Activated CD8-positive, alpha-beta T cell treated with anti-CD3 and anti-CD28 coated beads for 36 hours (primary cell): Measurements from ENCODE around the gene MYO1D. TPM values are rescaled to one million over a fixed set of nuclear protein-coding genes. Genes with fewer than 3 reads are reported as not detected.

ENCODE experiments used
- ATAC-seq: fragments of 200-7000 bp; cut with Tn5 transposase; one replicate; pipeline ENCODE4 v1.10.0; 2021; ENCODE audit warnings: mild to moderate bottlenecking, moderate library complexity
- CTCF ChIA-PET: fragments of 350-600 bp; sonication (Branson Sonifier 250); formaldehyde crosslinking; loops from one replicate; lab custom pipeline; 2021; ENCODE audit warnings: antibody characterized with exemption; lab: Charles Lee
- POLR2A ChIA-PET: fragments of 350-600 bp; sonication (Branson Sonifier 250); formaldehyde crosslinking; loops from one replicate; lab custom pipeline; 2021; ENCODE audit warnings: antibody characterized with exemption; lab: Charles Lee
- DNase-seq: peaks from one replicate; pipeline ENCODE4 v3.0.0-alpha.2; 2020
- H3K27ac Mint-ChIP-seq: one replicate; pipeline ENCODE4 v1.8.0; 2021; ENCODE audit warnings: mild to moderate bottlenecking, mixed read lengths
- H3K27me3 Mint-ChIP-seq: one replicate; pipeline ENCODE4 v1.8.0; 2021; ENCODE audit warnings: mixed read lengths
- H3K36me3 Mint-ChIP-seq: one replicate; pipeline ENCODE4 v1.8.0; 2021; ENCODE audit warnings: low read depth, mixed read lengths
- H3K4me1 Mint-ChIP-seq: one replicate; pipeline ENCODE4 v1.8.0; 2021; ENCODE audit warnings: low read depth, mixed read lengths
- H3K4me3 Mint-ChIP-seq: one replicate; pipeline ENCODE4 v1.8.0; 2021; ENCODE audit warnings: mild to moderate bottlenecking, moderate library complexity, mixed read lengths
- H3K9me3 Mint-ChIP-seq: one replicate; pipeline ENCODE4 v1.8.0; 2021; ENCODE audit warnings: mixed read lengths
- intact Hi-C: fragments of 100-400 bp; cut with micrococcal nuclease; formaldehyde crosslinking; loops from one replicate; pipeline ENCODE4 v1.10.0; 2022
- total RNA-seq, 2 experiments: library from RNA; stranded (reverse); gene quantifications; one replicate each; pipeline ENCODE4 v1.2.3, GENCODE V29; 2021
- TF ChIP-seq, protein P1 (sequence below): fragments of 200-600 bp; IDR thresholded peaks from one replicate; pipeline ENCODE4 v1.8.0; 2022; ENCODE audit warnings: antibody characterized with exemption, mild to moderate bottlenecking

Gene MYO1D
- total RNA-seq, 2 experiments from 2014 or later = 8.3 to 9.2 TPM

DNA sequence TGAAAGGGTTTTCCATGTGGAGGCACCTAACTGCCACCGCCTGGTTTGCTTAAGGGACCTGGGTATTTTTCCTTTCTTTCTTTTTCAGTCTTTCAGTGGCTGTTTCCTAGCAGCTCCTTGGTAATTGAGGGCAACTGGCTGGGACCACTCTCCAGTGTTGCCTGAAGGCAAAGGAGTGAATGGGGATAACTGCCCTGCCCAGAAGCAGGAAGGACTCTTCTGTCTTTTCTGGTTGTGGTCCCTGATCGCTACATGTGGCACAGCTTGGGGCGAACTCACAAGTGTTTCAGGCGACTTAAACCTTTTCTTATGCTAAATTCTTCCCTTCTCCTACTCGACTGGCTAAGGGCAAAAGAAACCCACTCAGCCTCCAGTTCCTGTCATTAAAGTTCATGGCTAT lies 40.9 kb upstream of the MYO1D start:
- POLR2A ChIA-PET = no interaction called here
- CTCF ChIA-PET = interaction anchor here (0.8 to 1.2 kb wide), 2 partner anchors 8 to 134 kb away, joined by 3 to 4 read pairs; no protein-coding TSS in a partner anchor
- no peak overlapping the region for H3K4me3 Mint-ChIP-seq

DNA sequence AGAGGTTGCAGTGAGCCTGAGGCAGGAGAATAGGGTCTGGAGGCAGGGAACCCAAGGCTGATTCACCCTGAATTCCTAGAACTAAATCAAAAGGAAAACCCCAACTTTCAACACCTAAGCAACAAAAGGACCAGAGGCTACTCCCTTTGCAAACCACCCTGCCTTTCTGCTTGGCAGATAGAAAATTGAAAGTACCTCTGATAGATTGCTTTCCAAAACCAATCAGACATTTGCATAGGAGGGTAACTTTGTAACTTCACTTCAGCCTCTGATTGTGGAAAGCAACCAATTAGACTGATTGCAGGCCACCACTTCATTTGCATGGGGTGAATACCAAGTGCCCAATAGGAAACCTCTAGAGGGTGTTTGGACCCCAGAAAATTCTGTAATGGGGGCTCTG lies 40.2 kb upstream of the MYO1D start:
- peaks cover 29% of the 10 kb centered on the region for H3K4me1 Mint-ChIP-seq

More for the DNA sequence above, 40.9 kb upstream of the MYO1D start:
- H3K9me3 Mint-ChIP-seq = no peaks in the 10 kb centered on the region
- H3K36me3 Mint-ChIP-seq = no peaks in the 10 kb centered on the region
- TF ChIP-seq, protein P1, sequence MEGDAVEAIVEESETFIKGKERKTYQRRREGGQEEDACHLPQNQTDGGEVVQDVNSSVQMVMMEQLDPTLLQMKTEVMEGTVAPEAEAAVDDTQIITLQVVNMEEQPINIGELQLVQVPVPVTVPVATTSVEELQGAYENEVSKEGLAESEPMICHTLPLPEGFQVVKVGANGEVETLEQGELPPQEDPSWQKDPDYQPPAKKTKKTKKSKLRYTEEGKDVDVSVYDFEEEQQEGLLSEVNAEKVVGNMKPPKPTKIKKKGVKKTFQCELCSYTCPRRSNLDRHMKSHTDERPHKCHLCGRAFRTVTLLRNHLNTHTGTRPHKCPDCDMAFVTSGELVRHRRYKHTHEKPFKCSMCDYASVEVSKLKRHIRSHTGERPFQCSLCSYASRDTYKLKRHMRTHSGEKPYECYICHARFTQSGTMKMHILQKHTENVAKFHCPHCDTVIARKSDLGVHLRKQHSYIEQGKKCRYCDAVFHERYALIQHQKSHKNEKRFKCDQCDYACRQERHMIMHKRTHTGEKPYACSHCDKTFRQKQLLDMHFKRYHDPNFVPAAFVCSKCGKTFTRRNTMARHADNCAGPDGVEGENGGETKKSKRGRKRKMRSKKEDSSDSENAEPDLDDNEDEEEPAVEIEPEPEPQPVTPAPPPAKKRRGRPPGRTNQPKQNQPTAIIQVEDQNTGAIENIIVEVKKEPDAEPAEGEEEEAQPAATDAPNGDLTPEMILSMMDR = no peak
- H3K27me3 Mint-ChIP-seq = no peaks in the 10 kb centered on the region
- ATAC-seq = no peak
- intact Hi-C loops = no loop called here
- no peak overlapping the region for H3K27ac Mint-ChIP-seq
- no peak for DNase-seq
- peaks cover 29% of the 10 kb centered on the region for H3K4me1 Mint-ChIP-seq

DNA sequence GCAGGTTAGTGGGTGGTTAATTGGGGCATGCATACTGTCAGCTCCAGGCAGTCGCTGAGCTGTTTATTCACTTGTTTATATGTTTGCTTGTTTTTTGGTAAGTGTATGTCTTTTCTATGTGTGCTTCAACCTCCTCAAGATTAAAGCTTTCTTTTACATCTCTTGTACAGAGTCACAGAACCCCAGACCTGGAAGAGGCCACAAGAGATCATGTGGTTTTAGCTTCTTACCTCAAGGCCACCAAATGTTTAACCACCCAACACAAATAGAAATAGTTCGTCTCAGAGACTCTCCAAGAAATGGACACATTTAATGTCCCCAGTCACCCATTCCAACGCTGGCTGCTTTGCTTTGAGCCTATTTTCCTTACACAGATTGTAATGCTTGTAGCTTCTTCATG lies 39.2 kb upstream of the MYO1D start:
- Mint-ChIP-seq H3K27me3 (peaks cover 3% of the 10 kb centered on the region), H3K9me3 (no peaks in the 10 kb centered on the region), H3K4me1 (peaks cover 29% of the 10 kb centered on the region), H3K36me3 (no peaks in the 10 kb centered on the region), H3K27ac (no peak overlapping the region), H3K4me3 (no peak overlapping the region)
- ATAC-seq (no peak), DNase-seq (no peak)
- TF ChIP-seq, protein P1 = no peak
- ChIA-PET CTCF (interaction anchor here (1.2 to 2.5 kb wide), 5 partner anchors 21 to 133 kb away, joined by 3 to 16 read pairs (median 7); partner anchors contain the start of gene MYO1D), POLR2A (no interaction called here)
- intact Hi-C loops = no loop called here

More for the DNA sequence above, 40.2 kb upstream of the MYO1D start:
- ChIA-PET CTCF (interaction anchor here (1.6 to 2.5 kb wide), 3 partner anchors 40 to 134 kb away, joined by 4 to 16 read pairs (median 7); partner anchors contain the start of gene MYO1D), POLR2A (no interaction called here)
- no peaks in the 10 kb centered on the region for H3K9me3 Mint-ChIP-seq
- TF ChIP-seq, protein P1 = no peak
- ATAC-seq = no peak
- DNase-seq = no peak
- H3K27ac Mint-ChIP-seq = no peak overlapping the region
- intact Hi-C loops = no loop called here
- no peak overlapping the region for H3K4me3 Mint-ChIP-seq
- H3K27me3 Mint-ChIP-seq = peaks cover 2% of the 10 kb centered on the region
- no peaks in the 10 kb centered on the region for H3K36me3 Mint-ChIP-seq

DNA sequence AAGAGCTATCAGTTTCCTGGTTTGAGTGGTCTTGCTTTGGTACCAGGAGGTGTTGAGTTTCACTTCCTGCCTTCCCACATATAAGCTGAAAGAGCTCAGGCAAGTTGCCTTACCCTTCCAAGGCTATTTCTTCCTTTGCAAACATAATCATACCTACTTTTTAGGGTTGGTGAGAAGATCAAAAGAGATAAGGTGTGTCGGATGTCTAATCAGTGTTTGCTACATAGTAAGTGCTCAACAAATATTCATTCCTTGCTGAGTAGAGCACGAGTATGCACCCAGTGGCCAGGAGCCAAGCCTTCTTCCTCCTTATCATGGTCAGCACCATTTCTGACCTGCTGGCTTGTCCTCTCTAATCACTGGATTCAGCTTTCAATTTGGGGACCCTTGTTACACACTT lies 38.3 kb upstream of the MYO1D start:
- Mint-ChIP-seq H3K9me3 (no peaks in the 10 kb centered on the region), H3K4me3 (no peak overlapping the region), H3K27me3 (peaks cover 3% of the 10 kb centered on the region), H3K36me3 (no peaks in the 10 kb centered on the region), H3K4me1 (peaks cover 29% of the 10 kb centered on the region), H3K27ac (no peak overlapping the region)
- intact Hi-C loops = no loop called here
- POLR2A ChIA-PET = interaction anchor here (1.3 kb wide), 1 partner anchor 11 kb away, joined by 3 read pairs; no protein-coding TSS in a partner anchor
- DNase-seq (no peak), ATAC-seq (no peak)
- TF ChIP-seq, protein P1 = no peak
- CTCF ChIA-PET = interaction anchor here (0.7 to 2.5 kb wide), 4 partner anchors 10 to 132 kb away, joined by 3 to 16 read pairs (median 8); partner anchors contain the start of gene MYO1D

DNA sequence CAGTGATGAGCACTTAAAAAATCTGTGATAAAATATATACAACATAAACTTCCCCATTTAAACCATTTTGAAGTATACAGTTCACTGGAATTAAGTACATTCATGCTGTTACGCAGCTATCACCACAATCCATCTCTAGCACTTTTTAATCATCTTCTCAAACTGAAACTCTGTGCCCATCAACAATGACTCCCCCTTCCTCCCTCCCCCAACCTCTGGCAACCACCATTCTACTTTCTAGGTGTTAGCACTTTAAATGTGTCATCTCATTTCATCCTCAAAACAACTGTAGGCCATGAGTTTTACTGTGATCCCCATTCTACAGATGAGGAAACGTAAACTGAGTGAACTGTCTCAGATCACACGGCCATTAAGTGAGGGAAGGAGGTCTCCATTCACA lies 37.3 kb upstream of the MYO1D start:
- peaks cover 29% of the 10 kb centered on the region for H3K4me1 Mint-ChIP-seq
- TF ChIP-seq, protein P1 = no peak
- H3K27ac Mint-ChIP-seq = no peak overlapping the region
- no peaks in the 10 kb centered on the region for H3K9me3 Mint-ChIP-seq
- POLR2A ChIA-PET = interaction anchor here (1.3 kb wide), 1 partner anchor 10 kb away, joined by 3 read pairs; no protein-coding TSS in a partner anchor
- intact Hi-C loops = no loop called here
- CTCF ChIA-PET = no interaction called here
- ATAC-seq = peak; percentile 77
- H3K27me3 Mint-ChIP-seq = peaks cover 3% of the 10 kb centered on the region
- no peak overlapping the region for H3K4me3 Mint-ChIP-seq
- H3K36me3 Mint-ChIP-seq = no peaks in the 10 kb centered on the region
- peak; percentile 58 for DNase-seq
